Measurements from ENCODE around the gene FGFBP3. TPM values are rescaled to one million over a fixed set of nuclear protein-coding genes. Genes with fewer than 3 reads are reported as not detected.

FGFBP3 gene
- total RNA-seq, 1 experiment from 2014 or later, result 1.5 TPM

GRCh38 chr10:91875779-91876178 is 33.5 kb downstream of the FGFBP3 start:
- CTCF ChIA-PET, result no interaction called here
- in situ Hi-C loops (cut with HindIII; ENCODE audit: low pct_unique_long_range_greater_than_20kb, low sequenced_read_pairs), result no loop called here
- TF ChIP-seq POLR2AphosphoS5 (IDR thresholded peaks at IDR 0.05; ENCODE audit: low read depth, low read length), result no peak
- no peak for TF ChIP-seq TCF7L2 (IDR thresholded peaks at IDR 0.05; ENCODE audit: low read depth, low read length)
- TF ChIP-seq CTCF (IDR thresholded peaks at IDR 0.05), result no peak
- no peak for TF ChIP-seq SIN3A (IDR thresholded peaks at IDR 0.05; ENCODE audit: borderline replicate concordance, insufficient read depth, low read depth, low read length)
- no peak for TF ChIP-seq REST (IDR thresholded peaks at IDR 0.05; ENCODE audit: insufficient read depth in 1 of 2, low read depth in 2 of 2, low read length in 1 of 2)
- DNase-seq (ENCODE audit: low read depth, low spot score), result no peak
- Histone ChIP-seq H3K4me3 (ENCODE audit: low read depth in 2 of 2, low read length in 2 of 2) (no peak overlapping the region), H3K27ac (ENCODE audit: low read length) (no peak overlapping the region), H3K4me1 (ENCODE audit: control insufficient read depth, insufficient read depth, low read length) (peaks cover 5% of the 10 kb centered on the region; the same call in 1 of the 2 replicates), H3K27me3 (ENCODE audit: control insufficient read depth, insufficient read depth, low read length) (no peaks in the 10 kb centered on the region), H3K9me3 (ENCODE audit: control insufficient read depth, insufficient read depth, low read depth, low read length) (no peaks in the 10 kb centered on the region), H3K36me3 (ENCODE audit: control insufficient read depth, insufficient read depth, low read length) (no peaks in the 10 kb centered on the region)
- no peak for ATAC-seq
- POLR2A ChIA-PET, result no interaction called here
- intact Hi-C loops (cut with micrococcal nuclease; ENCODE audit: unreplicated experiment), result no loop called here
- BruUV-seq (replicated peaks), result no TSS peak

- Histone ChIP-seq H3K4me3 (ENCODE audit: low read depth in 2 of 2, low read length in 2 of 2) (no peak overlapping the region), H3K4me1 (ENCODE audit: control insufficient read depth, insufficient read depth, low read length) (peaks cover 3% of the 10 kb centered on the region; the same call in 1 of the 2 replicates), H3K27ac (ENCODE audit: low read length) (no peak overlapping the region), H3K27me3 (ENCODE audit: control insufficient read depth, insufficient read depth, low read length) (no peaks in the 10 kb centered on the region), H3K9me3 (ENCODE audit: control insufficient read depth, insufficient read depth, low read depth, low read length) (no peaks in the 10 kb centered on the region), H3K36me3 (ENCODE audit: control insufficient read depth, insufficient read depth, low read length) (no peaks in the 10 kb centered on the region)
- DNase-seq (ENCODE audit: low read depth, low spot score) (no peak), ATAC-seq (no peak)
- BruUV-seq (replicated peaks), result no TSS peak
- in situ Hi-C loops (cut with HindIII; ENCODE audit: low pct_unique_long_range_greater_than_20kb, low sequenced_read_pairs) (no loop called here), intact Hi-C loops (cut with micrococcal nuclease; ENCODE audit: unreplicated experiment) (no loop called here)
- POLR2A ChIA-PET, result interaction anchor here (0.6 kb wide), 1 partner anchor 455 kb away, joined by 3 read pairs; no protein-coding TSS in a partner anchor
- TF ChIP-seq POLR2AphosphoS5 (IDR thresholded peaks at IDR 0.05; ENCODE audit: low read depth, low read length) (no peak), SIN3A (IDR thresholded peaks at IDR 0.05; ENCODE audit: borderline replicate concordance, insufficient read depth, low read depth, low read length) (no peak)
- CTCF ChIA-PET, result no interaction called here
Measured at GRCh38 chr10:91875156-91875555, 34.1 kb downstream of the FGFBP3 start.

GRCh38 chr10:91865562-91866081 is 43.7 kb downstream of the FGFBP3 start:
- intact Hi-C loops (cut with micrococcal nuclease; ENCODE audit: unreplicated experiment) (no loop called here), in situ Hi-C loops (cut with HindIII; ENCODE audit: low pct_unique_long_range_greater_than_20kb, low sequenced_read_pairs) (no loop called here)
- CTCF ChIA-PET, result no interaction called here
- POLR2A ChIA-PET, result no interaction called here
- Histone ChIP-seq H3K4me1 (ENCODE audit: control insufficient read depth, insufficient read depth, low read length) (no peaks in the 10 kb centered on the region), H3K36me3 (ENCODE audit: control insufficient read depth, insufficient read depth, low read length) (peaks cover 37% of the 10 kb centered on the region), H3K27me3 (ENCODE audit: control insufficient read depth, insufficient read depth, low read length) (no peaks in the 10 kb centered on the region), H3K9me3 (ENCODE audit: control insufficient read depth, insufficient read depth, low read depth, low read length) (no peaks in the 10 kb centered on the region), H3K27ac (ENCODE audit: low read length) (no peak overlapping the region), H3K4me3 (ENCODE audit: low read depth in 2 of 2, low read length in 2 of 2) (no peak overlapping the region)
- BruUV-seq (replicated peaks), result no TSS peak
- ATAC-seq, result no peak
- TF ChIP-seq SIN3A (IDR thresholded peaks at IDR 0.05; ENCODE audit: borderline replicate concordance, insufficient read depth, low read depth, low read length) (no peak), CTCF (IDR thresholded peaks at IDR 0.05) (no peak), POLR2AphosphoS5 (IDR thresholded peaks at IDR 0.05; ENCODE audit: low read depth, low read length) (no peak), TCF7L2 (IDR thresholded peaks at IDR 0.05; ENCODE audit: low read depth, low read length) (no peak), REST (IDR thresholded peaks at IDR 0.05; ENCODE audit: insufficient read depth in 1 of 2, low read depth in 2 of 2, low read length in 1 of 2) (no peak)
- no peak for DNase-seq (ENCODE audit: low read depth, low spot score)

Measured in Panc1 (cell line).